HepG2 (cell line): ENCODE measurements around the gene CTSA. TPM values are rescaled to one million over a fixed set of nuclear protein-coding genes. Genes with fewer than 3 reads are reported as not detected.

ENCODE experiments used
- HNF1A ChIP-seq, 2 experiments: sonication (generic) in 1 of 2; formaldehyde crosslinking in 1 of 2; IDR thresholded peaks; 2 replicates each; pipeline versions ENCODE4 v1.4.0 to v1.6.1; 2016 to 2020; ENCODE audit warnings: borderline replicate concordance in 1 of 2, low read depth in 1 of 2, mild to moderate bottlenecking in 1 of 2, missing genetic modification reagents in 1 of 2
- HNF1B ChIP-seq: sonication (generic); formaldehyde crosslinking; IDR thresholded peaks from 2 replicates; pipeline ENCODE4 v1.5.1; 2020; ENCODE audit warnings: mild to moderate bottlenecking, moderate library complexity, missing genetic modification reagents
- IRF1 ChIP-seq: sonication (generic); formaldehyde crosslinking; IDR thresholded peaks from 2 replicates; pipeline ENCODE4 v1.4.0; 2020; ENCODE audit warnings: low read depth, mild to moderate bottlenecking, missing genetic modification reagents
- MZF1 ChIP-seq: sonication (generic); formaldehyde crosslinking; IDR thresholded peaks from 2 replicates; pipeline ENCODE4 v1.8.1; 2023; ENCODE audit warnings: mild to moderate bottlenecking, missing genetic modification reagents, borderline replicate concordance
- NR3C1 ChIP-seq: sonication (generic); formaldehyde crosslinking; IDR thresholded peaks from 2 replicates; pipeline ENCODE4 v1.4.0; 2020; ENCODE audit warnings: missing genetic modification reagents
- PATZ1 ChIP-seq: sonication (generic); formaldehyde crosslinking; IDR thresholded peaks from 2 replicates; pipeline ENCODE4 v1.4.0; 2020; ENCODE audit warnings: missing genetic modification reagents
- SRF ChIP-seq: IDR thresholded peaks from 2 replicates; pipeline ENCODE4 v1.6.1; 2011; ENCODE audit warnings: mild to moderate bottlenecking, low read depth, low read length, moderate library complexity
- TBX3 ChIP-seq: fragments of 450-650 bp; IDR thresholded peaks from 2 replicates; pipeline ENCODE4 v1.6.1; 2017; ENCODE audit warnings: antibody characterized with exemption, mild to moderate bottlenecking, inconsistent platforms, borderline replicate concordance
- TFDP1 ChIP-seq: IDR thresholded peaks from 2 replicates; pipeline ENCODE4 v1.6.1; 2016; ENCODE audit warnings: missing compliant biosample characterization, missing genetic modification reagents, borderline replicate concordance
- WIZ ChIP-seq: sonication (generic); formaldehyde crosslinking; IDR thresholded peaks from 2 replicates; pipeline ENCODE4 v1.5.1; 2020; ENCODE audit warnings: mild to moderate bottlenecking, missing genetic modification reagents
- ZNF574 ChIP-seq: sonication (generic); formaldehyde crosslinking; IDR thresholded peaks from 2 replicates; pipeline ENCODE4 v1.4.0; 2020; ENCODE audit warnings: missing genetic modification reagents
- ZNF782 ChIP-seq: sonication (generic); formaldehyde crosslinking; IDR thresholded peaks from 2 replicates; pipeline ENCODE4 v1.4.0; 2020; ENCODE audit warnings: missing genetic modification reagents, mild to moderate bottlenecking, borderline replicate concordance
- polyA plus RNA-seq, 8 experiments: library from polyadenylated mRNA; depleted of rRNA in 3 of 8; stranded (reverse) in 7 of 8; unstranded in 1 of 8; fragments of >200 nt; fragmentation: Illumina TruSeq in 4 of 8; extraction: Trizol in 4 of 8; gene quantifications; 2 replicates each; pipeline versions ENCODE4 v1.2.1 to v1.2.3, GENCODE V29; 2011 to 2016; ENCODE audit warnings: low read depth in 4 of 8, missing spikeins in 1 of 8, mixed read lengths in 1 of 8; ENCODE audit not compliant: insufficient read depth in 1 of 8
- total RNA-seq, 5 experiments: library from RNA; depleted of rRNA; stranded (reverse); fragments of >200 nt; fragmentation: Illumina TruSeq; extraction: Trizol; gene quantifications; 2 replicates each; pipeline ENCODE4 v1.2.3, GENCODE V29; 2016; ENCODE audit warnings: low read depth in 1 of 5

The CTSA gene
- total and polyA plus RNA-seq, 2 of the 13 experiments (the other 11 are each of a cell fraction or from before 2014, with no cell fraction given): 202 to 231 TPM

- TF ChIP-seq WIZ (0 out of 2 replicates have a peak, but pooled peaks have one; percentile 6), ZNF782 (CRISPR knock-in tag) (peak; percentile 82; the same call in 1 of the 2 replicates), MZF1 (CRISPR knock-in tag) (peak; percentile 22; the same call in 1 of the 2 replicates), HNF1B (CRISPR knock-in tag) (peak; percentile 87), TBX3 (no peak; the same call in 1 of the 2 replicates), TFDP1 (peak; percentile 67; the same call in 1 of the 2 replicates), NR3C1 (CRISPR knock-in tag) (no peak), PATZ1 (CRISPR knock-in tag) (0 out of 2 replicates have a peak, but pooled peaks have one; percentile 31), SRF (peak; percentile 55; the same call in 1 of the 2 replicates), ZNF574 (CRISPR knock-in tag) (peak; percentile 84), HNF1A (IDR thresholded peaks at IDR 0.05; ENCODE audit: low read depth) (no peak), HNF1A (CRISPR knock-in tag; IDR thresholded peaks at IDR 0.05; ENCODE audit: borderline replicate concordance) (peak; percentile 51), IRF1 (CRISPR knock-in tag) (no peak)
Measured at GRCh38 chr20:45880988-45881788, 9.9 kb upstream of the CTSA start, which contains the start of gene ZSWIM1 (continued).
